SK-N-SH treated with all-trans-retinoic acid at 6 μM for 48 hours (cell line): ENCODE results near the gene MYBPC3.

ENCODE experiments used
- CSDC2 ChIP-seq: fragments of 250-450 bp; sonication (Bioruptor Pico); IDR thresholded peaks from 2 replicates; pipeline ENCODE4 v1.5.0; 2020; ENCODE audit warnings: mild to moderate bottlenecking, moderate library complexity
- OSR1 ChIP-seq: fragments of 250-450 bp; sonication (Bioruptor Pico); IDR thresholded peaks from 2 replicates; pipeline ENCODE4 v1.8.0; 2022; ENCODE audit warnings: moderate library complexity, mild to moderate bottlenecking, inconsistent platforms
- RARB ChIP-seq: fragments of 250-450 bp; sonication (Bioruptor Pico); IDR thresholded peaks from 2 replicates; pipeline ENCODE4 v1.8.0; 2021; ENCODE audit warnings: mild to moderate bottlenecking, moderate library complexity
- SNAI2 ChIP-seq: fragments of 250-450 bp; sonication (Bioruptor Pico); IDR thresholded peaks from 2 replicates; pipeline ENCODE4 v1.5.0; 2020; ENCODE audit warnings: mild to moderate bottlenecking, moderate library complexity
- ZFP3 ChIP-seq: fragments of 250-450 bp; sonication (Bioruptor Pico); IDR thresholded peaks from 2 replicates; pipeline ENCODE4 v1.5.0; 2020; ENCODE audit warnings: mild to moderate bottlenecking, moderate library complexity
- ZFP30 ChIP-seq: fragments of 450-650 bp; formaldehyde crosslinking; IDR thresholded peaks from 2 replicates; pipeline ENCODE4 v1.5.0; 2022; ENCODE audit warnings: mild to moderate bottlenecking, moderate library complexity
- ZNF565 ChIP-seq: fragments of 450-650 bp; formaldehyde crosslinking; conservative IDR thresholded peaks from 2 replicates; pipeline ENCODE4 v1.5.0; 2020; ENCODE audit warnings: low read depth, mild to moderate bottlenecking, moderate library complexity
- ZNF70 ChIP-seq: fragments of 450-650 bp; formaldehyde crosslinking; IDR thresholded peaks from 2 replicates; pipeline ENCODE4 v1.5.0; 2020; ENCODE audit warnings: mild to moderate bottlenecking, moderate library complexity
- ZNF8 ChIP-seq: fragments of 450-650 bp; formaldehyde crosslinking; IDR thresholded peaks from 2 replicates; pipeline ENCODE4 v1.5.0; 2020; ENCODE audit warnings: mild to moderate bottlenecking, moderate library complexity
- TF ChIP-seq, protein P1 (sequence below): fragments of 250-450 bp; sonication (Bioruptor Pico); IDR thresholded peaks from 2 replicates; pipeline ENCODE4 v1.8.0; 2020; ENCODE audit warnings: mild to moderate bottlenecking, moderate library complexity, borderline replicate concordance
- TF ChIP-seq, protein P2 (sequence below): fragments of 250-450 bp; sonication (Bioruptor Pico); IDR thresholded peaks from 2 replicates; pipeline ENCODE4 v1.5.1; 2021; ENCODE audit warnings: mild to moderate bottlenecking, moderate library complexity

DNA sequence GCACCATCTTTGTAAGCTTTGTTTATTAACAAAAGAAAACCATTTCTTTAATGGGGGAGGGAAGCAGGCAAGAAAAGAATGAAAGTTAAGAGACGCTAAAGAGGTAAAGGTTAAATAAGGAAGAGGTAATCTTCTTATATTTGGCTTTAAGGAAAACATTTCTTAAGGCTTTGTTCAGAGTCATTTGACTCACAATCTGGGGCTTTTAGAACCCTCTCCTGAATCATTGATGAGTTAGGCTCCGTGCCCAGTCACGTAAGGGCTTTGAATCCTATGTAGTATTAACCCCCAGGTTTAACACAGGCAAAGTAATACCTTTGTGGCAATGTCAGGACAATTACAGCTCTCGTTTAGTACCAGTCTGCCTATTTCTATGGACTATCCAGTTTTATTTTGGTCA is 56.5 kb downstream of the MYBPC3 start:
- TF ChIP-seq ZNF70 (CRISPR knock-in tag): no peak
- TF ChIP-seq, protein P1, sequence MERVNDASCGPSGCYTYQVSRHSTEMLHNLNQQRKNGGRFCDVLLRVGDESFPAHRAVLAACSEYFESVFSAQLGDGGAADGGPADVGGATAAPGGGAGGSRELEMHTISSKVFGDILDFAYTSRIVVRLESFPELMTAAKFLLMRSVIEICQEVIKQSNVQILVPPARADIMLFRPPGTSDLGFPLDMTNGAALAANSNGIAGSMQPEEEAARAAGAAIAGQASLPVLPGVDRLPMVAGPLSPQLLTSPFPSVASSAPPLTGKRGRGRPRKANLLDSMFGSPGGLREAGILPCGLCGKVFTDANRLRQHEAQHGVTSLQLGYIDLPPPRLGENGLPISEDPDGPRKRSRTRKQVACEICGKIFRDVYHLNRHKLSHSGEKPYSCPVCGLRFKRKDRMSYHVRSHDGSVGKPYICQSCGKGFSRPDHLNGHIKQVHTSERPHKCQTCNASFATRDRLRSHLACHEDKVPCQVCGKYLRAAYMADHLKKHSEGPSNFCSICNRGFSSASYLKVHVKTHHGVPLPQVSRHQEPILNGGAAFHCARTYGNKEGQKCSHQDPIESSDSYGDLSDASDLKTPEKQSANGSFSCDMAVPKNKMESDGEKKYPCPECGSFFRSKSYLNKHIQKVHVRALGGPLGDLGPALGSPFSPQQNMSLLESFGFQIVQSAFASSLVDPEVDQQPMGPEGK: no peak
- TF ChIP-seq ZNF8 (CRISPR knock-in tag): no peak
- TF ChIP-seq ZFP3 (CRISPR knock-in tag): no peak
- TF ChIP-seq RARB (CRISPR knock-in tag): no peak
- TF ChIP-seq OSR1 (CRISPR knock-in tag): no peak
- TF ChIP-seq ZNF565 (CRISPR knock-in tag): no peak
- no peak for TF ChIP-seq CSDC2
- TF ChIP-seq, protein P2, sequence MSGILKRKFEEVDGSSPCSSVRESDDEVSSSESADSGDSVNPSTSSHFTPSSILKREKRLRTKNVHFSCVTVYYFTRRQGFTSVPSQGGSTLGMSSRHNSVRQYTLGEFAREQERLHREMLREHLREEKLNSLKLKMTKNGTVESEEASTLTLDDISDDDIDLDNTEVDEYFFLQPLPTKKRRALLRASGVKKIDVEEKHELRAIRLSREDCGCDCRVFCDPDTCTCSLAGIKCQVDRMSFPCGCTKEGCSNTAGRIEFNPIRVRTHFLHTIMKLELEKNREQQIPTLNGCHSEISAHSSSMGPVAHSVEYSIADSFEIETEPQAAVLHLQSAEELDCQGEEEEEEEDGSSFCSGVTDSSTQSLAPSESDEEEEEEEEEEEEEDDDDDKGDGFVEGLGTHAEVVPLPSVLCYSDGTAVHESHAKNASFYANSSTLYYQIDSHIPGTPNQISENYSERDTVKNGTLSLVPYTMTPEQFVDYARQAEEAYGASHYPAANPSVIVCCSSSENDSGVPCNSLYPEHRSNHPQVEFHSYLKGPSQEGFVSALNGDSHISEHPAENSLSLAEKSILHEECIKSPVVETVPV: no peak
- no peak for TF ChIP-seq ZFP30 (CRISPR knock-in tag)
- no peak for TF ChIP-seq SNAI2
